Mesodermal cell (in vitro differentiated cells): Measurements from ENCODE around the gene POLDIP2.
A peak's percentile ranks its signal among the peaks of the same experiment; 100 is the strongest.

Experiments
- H3K27ac ChIP-seq: 2 replicates; pipeline ENCODE4 v1.7.0; 2013; ENCODE audit warnings: mild to moderate bottlenecking, low read depth, low read length, moderate library complexity; ENCODE audit not compliant: severe bottlenecking
- H3K36me3 ChIP-seq: 2 replicates; pipeline ENCODE4 v1.7.1; 2013; ENCODE audit warnings: mild to moderate bottlenecking, low read length, moderate library complexity; ENCODE audit not compliant: control insufficient read depth, insufficient read depth
- H3K4me1 ChIP-seq: one replicate; pipeline ENCODE4 v1.7.1; 2013; ENCODE audit warnings: mild to moderate bottlenecking, low read length; ENCODE audit not compliant: insufficient read depth, control insufficient read depth, poor library complexity, severe bottlenecking
- H3K4me3 ChIP-seq: 2 replicates; pipeline ENCODE4 v1.7.0; 2013; ENCODE audit warnings: low read length, control low read depth, mild to moderate bottlenecking; ENCODE audit not compliant: insufficient read depth, poor library complexity, severe bottlenecking; ENCODE audit errors: extremely low read depth
- H3K9me3 ChIP-seq: 2 replicates; pipeline ENCODE4 v1.7.1; 2013; ENCODE audit warnings: mild to moderate bottlenecking, low read length, moderate library complexity; ENCODE audit not compliant: control insufficient read depth
- WGBS, 2 experiments: methylation state at CpG; one replicate each; pipeline ENCODE4 v1.1.5; 2013; ENCODE audit warnings: missing lambda C conversion rate in 2 of 2; ENCODE audit not compliant: insufficient coverage in 2 of 2; 5-methylcytosine and 5-hydroxymethylcytosine counted together

POLDIP2 gene

GRCh38 chr17:28364665-28365363 is 7.5 kb upstream of the POLDIP2 start, which contains the start of gene SEBOX:
Gene SEBOX, minus strand, starts transcription at chr17:28365199. Its CDS starts 48 bp downstream, at chr17:28365151.
- 97% methylated on average over 6 to 9 of the region's 13 CpGs for WGBS, 2 experiments
- peaks cover 48% of the 10 kb centered on the region for H3K36me3 ChIP-seq
- H3K4me3 ChIP-seq = no peak within 1 kb of the TSS
- H3K9me3 ChIP-seq = no peaks in the 10 kb centered on the region
- H3K27ac ChIP-seq = no peak within 1 kb of the TSS
- H3K4me1 ChIP-seq = peaks cover 6% of the 10 kb centered on the region

- H3K36me3 ChIP-seq = peaks cover 56% of the 10 kb centered on the region
- H3K4me3 ChIP-seq = no peak overlapping the region
- H3K4me1 ChIP-seq = no peaks in the 10 kb centered on the region
- H3K27ac ChIP-seq = no peak overlapping the region
- H3K9me3 ChIP-seq = no peaks in the 10 kb centered on the region
- WGBS, 2 experiments = 94 to 96% methylated on average over 4 to 8 of the region's 8 CpGs
Measured at GRCh38 chr17:28363776-28364650, 6.7 kb upstream of the POLDIP2 start.

- Histone ChIP-seq H3K36me3 (peaks cover 61% of the 10 kb centered on the region), H3K27ac (no peak overlapping the region), H3K4me1 (peaks cover 5% of the 10 kb centered on the region), H3K4me3 (no peak overlapping the region), H3K9me3 (no peaks in the 10 kb centered on the region)
- WGBS, 2 experiments = 97 to 100% methylated on average over 1 to 5 of the region's 5 CpGs
Measured at GRCh38 chr17:28363186-28363585, 5.9 kb upstream of the POLDIP2 start.

- WGBS, 2 experiments = 0 to 13% methylated on average over 2 to 3 of the region's 4 CpGs
- H3K4me1 ChIP-seq = peaks cover 15% of the 10 kb centered on the region
- H3K9me3 ChIP-seq = no peaks in the 10 kb centered on the region
- H3K36me3 ChIP-seq = peaks cover 64% of the 10 kb centered on the region
- peak overlapping the region; percentile 71 for H3K27ac ChIP-seq
- H3K4me3 ChIP-seq = peak overlapping the region; percentile 93
Measured at GRCh38 chr17:28357901-28358197, 522 bp upstream of the POLDIP2 start.

GRCh38 chr17:28350271-28350670 is 7.1 kb downstream of the POLDIP2 start:
- Histone ChIP-seq H3K9me3 (no peaks in the 10 kb centered on the region), H3K4me3 (no peak overlapping the region), H3K27ac (no peak overlapping the region), H3K36me3 (peaks cover 95% of the 10 kb centered on the region), H3K4me1 (peaks cover 26% of the 10 kb centered on the region)
- WGBS, 2 experiments = 97 to 100% methylated on average over 4 to 6 of the region's 7 CpGs

- Histone ChIP-seq H3K4me3 (no peak overlapping the region), H3K4me1 (peaks cover 38% of the 10 kb centered on the region), H3K9me3 (no peaks in the 10 kb centered on the region), H3K36me3 (peaks cover 95% of the 10 kb centered on the region), H3K27ac (no peak overlapping the region)
- 77 to 78% methylated on average over 3 of the region's 3 CpGs for WGBS, 2 experiments
Measured at GRCh38 chr17:28348979-28349378, 8.3 kb downstream of the POLDIP2 start.

- H3K27ac ChIP-seq = peak overlapping the region; percentile 85
- peaks cover 95% of the 10 kb centered on the region for H3K36me3 ChIP-seq
- no peak overlapping the region for H3K4me3 ChIP-seq
- H3K4me1 ChIP-seq = peaks cover 38% of the 10 kb centered on the region
- no peaks in the 10 kb centered on the region for H3K9me3 ChIP-seq
- 89 to 91% methylated on average over 7 to 8 of the region's 8 CpGs for whole genome bisulfite sequencing, 2 experiments
Measured at GRCh38 chr17:28347261-28347891, 10.0 kb downstream of the POLDIP2 start.

- no peak overlapping the region for H3K4me3 ChIP-seq
- H3K27ac ChIP-seq = peak overlapping the region; percentile 85
- H3K36me3 ChIP-seq = peaks cover 97% of the 10 kb centered on the region
- peaks cover 38% of the 10 kb centered on the region for H3K4me1 ChIP-seq
- no peaks in the 10 kb centered on the region for H3K9me3 ChIP-seq
- WGBS, 2 experiments = 73 to 85% methylated on average over 2 to 4 of the region's 7 CpGs
Measured at GRCh38 chr17:28346746-28347246, 10.5 kb downstream of the POLDIP2 start.

GRCh38 chr17:28346199-28346580 is 11.1 kb downstream of the POLDIP2 start:
- Histone ChIP-seq H3K4me1 (peaks cover 38% of the 10 kb centered on the region), H3K36me3 (peaks cover 97% of the 10 kb centered on the region), H3K27ac (peak overlapping the region; percentile 85), H3K9me3 (no peaks in the 10 kb centered on the region), H3K4me3 (no peak overlapping the region)
- WGBS, 2 experiments = 83 to 100% methylated on average over 1 to 2 of the region's 2 CpGs

GRCh38 chr17:28345419-28346198 is 11.7 kb downstream of the POLDIP2 start:
- 94 to 95% methylated on average over 10 to 13 of the region's 13 CpGs for WGBS, 2 experiments
- Histone ChIP-seq H3K4me1 (peaks cover 38% of the 10 kb centered on the region), H3K27ac (peak overlapping the region; percentile 85), H3K9me3 (no peaks in the 10 kb centered on the region), H3K4me3 (no peak overlapping the region), H3K36me3 (peaks cover 97% of the 10 kb centered on the region)
